ENCODE data around the gene DNAJC3.
"Not testable (repeated sequence)": the region's sequence is repeated elsewhere in the genome, so short reads cannot be mapped to it uniquely, and the experiment has no call there.

DNA sequence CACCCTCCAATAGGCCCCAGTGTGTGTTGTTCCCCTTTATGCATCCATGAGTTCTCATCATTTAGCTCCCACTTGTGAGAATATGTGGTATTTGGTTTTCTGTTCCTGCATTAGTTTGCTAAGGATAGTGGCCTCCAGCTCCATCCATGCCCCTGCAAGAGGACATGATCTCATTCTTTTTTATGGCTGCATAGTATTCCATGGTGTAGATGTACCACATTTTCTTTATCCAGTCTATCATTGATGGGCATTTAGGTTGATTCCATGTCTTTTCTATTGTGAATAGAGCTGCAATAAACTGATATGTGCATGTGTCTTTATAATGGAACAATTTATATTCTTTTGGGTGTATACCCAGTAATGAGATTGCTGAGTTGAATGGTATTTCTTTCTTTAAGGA, 112.4 kb downstream of the DNAJC3 start:
- not testable (repeated sequence) for TF ChIP-seq HDAC2 (IDR thresholded peaks at IDR 0.05; ENCODE audit: borderline replicate concordance in 1 of 2, low read depth in 2 of 2, low read length in 2 of 2); NRF1 (IDR thresholded peaks at IDR 0.05; ENCODE audit: low read depth, low read length); POLR2A (IDR thresholded peaks at IDR 0.05; ENCODE audit: control extremely low read depth in 1 of 2, low read depth in 2 of 2, low read length in 2 of 2)
- TF ChIP-seq, protein P1, sequence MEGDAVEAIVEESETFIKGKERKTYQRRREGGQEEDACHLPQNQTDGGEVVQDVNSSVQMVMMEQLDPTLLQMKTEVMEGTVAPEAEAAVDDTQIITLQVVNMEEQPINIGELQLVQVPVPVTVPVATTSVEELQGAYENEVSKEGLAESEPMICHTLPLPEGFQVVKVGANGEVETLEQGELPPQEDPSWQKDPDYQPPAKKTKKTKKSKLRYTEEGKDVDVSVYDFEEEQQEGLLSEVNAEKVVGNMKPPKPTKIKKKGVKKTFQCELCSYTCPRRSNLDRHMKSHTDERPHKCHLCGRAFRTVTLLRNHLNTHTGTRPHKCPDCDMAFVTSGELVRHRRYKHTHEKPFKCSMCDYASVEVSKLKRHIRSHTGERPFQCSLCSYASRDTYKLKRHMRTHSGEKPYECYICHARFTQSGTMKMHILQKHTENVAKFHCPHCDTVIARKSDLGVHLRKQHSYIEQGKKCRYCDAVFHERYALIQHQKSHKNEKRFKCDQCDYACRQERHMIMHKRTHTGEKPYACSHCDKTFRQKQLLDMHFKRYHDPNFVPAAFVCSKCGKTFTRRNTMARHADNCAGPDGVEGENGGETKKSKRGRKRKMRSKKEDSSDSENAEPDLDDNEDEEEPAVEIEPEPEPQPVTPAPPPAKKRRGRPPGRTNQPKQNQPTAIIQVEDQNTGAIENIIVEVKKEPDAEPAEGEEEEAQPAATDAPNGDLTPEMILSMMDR (IDR thresholded peaks at IDR 0.05; ENCODE audit: control extremely low read depth in 1 of 3, insufficient read depth in 1 of 3, low read depth in 1 of 3, low read length in 3 of 3), result not testable (repeated sequence)
